ENCODE measurements around the gene POLR2I.
"Not testable (repeated sequence)": the region's sequence is repeated elsewhere in the genome, so short reads cannot be mapped to it uniquely, and the experiment has no call there.

Gene POLR2I

DNA sequence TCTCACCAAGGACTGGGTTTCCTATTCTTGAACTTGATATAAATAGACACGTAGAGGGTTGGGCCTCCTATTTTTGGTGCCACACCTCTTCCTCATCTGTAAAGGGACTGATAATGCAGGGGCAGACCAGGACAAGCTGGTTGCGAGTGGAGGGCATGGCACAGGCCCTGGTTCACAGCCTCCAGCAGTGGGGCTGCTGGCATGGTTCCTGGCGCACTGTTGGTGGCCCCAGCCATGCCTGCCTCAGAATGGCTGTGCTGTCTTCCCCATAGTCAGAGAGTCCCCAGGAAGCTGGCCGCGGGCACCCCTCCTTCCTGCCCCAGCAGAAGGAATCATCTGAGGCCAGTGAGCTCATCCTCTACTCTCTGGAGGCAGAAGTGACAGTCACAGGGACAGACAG is 14.2 kb downstream of the POLR2I start:
- DNase-seq (ENCODE audit: low spot score) = no peak

DNA sequence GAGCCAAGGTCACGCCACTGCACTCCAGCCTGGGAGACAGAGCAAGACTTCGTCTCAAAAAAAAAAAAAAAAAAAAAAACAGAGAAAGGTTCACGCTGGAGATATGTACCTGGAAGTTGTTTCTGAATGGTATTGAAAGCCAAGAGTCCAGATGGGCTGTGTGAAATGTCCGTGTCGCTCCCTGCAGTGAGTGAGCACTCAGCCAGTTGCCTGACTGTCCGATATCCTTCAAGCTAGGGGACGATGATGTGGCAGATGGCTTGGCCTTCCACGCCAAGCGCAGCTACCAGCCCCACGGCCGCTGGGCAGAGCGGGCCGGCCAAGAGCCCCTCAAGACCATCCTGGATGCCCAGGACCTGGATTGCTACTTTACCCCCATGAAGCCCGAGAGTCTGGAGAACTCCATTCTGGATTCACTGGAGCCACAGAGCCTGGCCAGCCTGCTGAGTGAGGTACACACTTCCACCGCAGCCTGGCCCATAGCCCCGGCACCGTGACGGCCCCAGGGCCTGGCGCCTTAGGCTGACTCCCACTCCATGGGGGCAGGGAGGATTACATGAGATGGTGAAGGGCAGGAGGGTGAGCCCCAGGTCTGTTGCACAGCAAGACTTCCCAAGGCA is 15.4 kb downstream of the POLR2I start:
- DNase-seq (ENCODE audit: low spot score) = no peak

DNA sequence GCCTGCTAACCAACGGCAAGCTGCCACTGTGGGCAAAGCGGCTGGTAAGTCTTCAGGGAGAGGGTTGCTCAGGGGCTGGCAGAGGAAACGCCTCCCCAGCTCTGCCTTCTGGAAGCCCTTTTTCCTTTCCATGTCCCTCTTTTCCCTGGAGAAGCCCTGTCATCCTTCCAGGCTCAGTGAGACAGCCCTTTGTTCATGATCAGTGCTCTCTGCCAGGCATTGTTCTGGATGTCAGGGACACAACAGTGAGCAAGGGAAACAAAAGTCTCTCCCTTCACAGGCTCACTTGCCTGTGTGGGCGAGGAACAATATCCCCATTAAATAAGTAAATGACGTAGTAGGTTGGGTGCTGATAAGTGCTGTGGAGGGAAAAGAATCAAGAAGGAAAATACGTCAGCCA is 17.6 kb downstream of the POLR2I start:
- no peak for DNase-seq (ENCODE audit: low spot score)

DNA sequence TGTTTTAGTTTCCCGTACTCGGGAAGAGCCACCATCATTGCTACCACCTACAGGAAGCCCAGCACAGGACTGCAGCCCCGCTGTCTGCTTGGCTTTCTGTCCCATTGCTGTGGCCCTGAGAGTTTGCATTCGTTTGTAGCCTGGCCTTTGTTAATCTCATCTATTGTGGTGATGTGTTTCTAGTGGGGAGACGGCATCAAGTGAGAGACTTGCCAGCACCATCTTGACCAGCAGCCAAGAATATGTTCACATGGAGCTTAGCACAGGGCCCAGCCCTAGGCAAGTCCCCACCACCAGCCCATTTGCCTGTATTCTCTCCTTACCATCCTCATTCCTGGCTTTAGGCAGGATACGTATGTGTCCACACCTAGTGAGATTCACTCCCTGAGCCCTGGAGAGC is 21.0 kb downstream of the POLR2I start:
- DNase-seq (ENCODE audit: low spot score) = no peak

DNA sequence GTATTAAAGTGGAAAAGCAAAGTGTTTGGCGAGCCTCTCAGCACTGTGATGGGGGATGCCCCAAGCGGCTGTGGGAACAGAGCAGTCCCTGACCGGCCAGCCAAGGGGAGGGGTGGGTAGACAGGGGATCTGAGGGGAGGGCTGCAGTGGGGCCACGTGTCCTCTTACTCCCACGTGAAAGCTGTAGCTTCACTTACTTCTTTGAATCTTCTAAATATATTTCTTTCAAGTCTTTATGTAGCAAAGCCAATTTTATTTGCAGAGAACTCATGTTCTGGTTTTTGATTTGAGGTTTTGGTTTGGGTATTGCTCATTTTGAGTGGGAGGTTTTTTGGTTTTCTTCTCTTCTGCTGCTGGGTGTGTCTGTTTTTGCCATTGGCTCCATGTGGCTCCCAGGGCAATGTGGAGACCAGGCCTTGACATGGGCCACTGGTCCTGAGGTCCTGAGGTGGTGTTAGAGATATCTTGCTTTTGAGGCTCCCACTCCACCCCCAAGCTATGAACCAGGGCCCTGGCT is 21.5 kb downstream of the POLR2I start:
- DNase-seq (ENCODE audit: low spot score) = no peak

DNA sequence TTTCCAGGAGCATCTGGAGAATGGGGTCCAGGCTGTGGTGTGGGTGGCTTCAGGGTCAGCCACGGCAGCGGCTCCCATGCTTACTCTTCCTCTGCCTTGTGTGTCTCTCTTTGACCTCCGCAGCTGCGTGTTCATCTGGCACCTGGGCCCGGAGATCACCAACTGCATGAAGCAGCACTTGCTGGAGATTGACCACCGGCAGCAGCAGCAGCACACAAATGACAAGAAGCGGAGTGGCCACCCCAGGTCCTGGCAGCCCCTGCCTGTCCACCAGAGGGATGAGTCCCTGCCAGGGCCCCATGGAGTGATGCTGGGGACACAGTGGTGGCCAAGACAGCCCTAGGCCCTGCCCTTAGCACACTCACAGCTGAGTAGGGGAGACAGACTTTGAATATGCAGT is 22.1 kb downstream of the POLR2I start:
- no peak for DNase-seq (ENCODE audit: low spot score)

DNA sequence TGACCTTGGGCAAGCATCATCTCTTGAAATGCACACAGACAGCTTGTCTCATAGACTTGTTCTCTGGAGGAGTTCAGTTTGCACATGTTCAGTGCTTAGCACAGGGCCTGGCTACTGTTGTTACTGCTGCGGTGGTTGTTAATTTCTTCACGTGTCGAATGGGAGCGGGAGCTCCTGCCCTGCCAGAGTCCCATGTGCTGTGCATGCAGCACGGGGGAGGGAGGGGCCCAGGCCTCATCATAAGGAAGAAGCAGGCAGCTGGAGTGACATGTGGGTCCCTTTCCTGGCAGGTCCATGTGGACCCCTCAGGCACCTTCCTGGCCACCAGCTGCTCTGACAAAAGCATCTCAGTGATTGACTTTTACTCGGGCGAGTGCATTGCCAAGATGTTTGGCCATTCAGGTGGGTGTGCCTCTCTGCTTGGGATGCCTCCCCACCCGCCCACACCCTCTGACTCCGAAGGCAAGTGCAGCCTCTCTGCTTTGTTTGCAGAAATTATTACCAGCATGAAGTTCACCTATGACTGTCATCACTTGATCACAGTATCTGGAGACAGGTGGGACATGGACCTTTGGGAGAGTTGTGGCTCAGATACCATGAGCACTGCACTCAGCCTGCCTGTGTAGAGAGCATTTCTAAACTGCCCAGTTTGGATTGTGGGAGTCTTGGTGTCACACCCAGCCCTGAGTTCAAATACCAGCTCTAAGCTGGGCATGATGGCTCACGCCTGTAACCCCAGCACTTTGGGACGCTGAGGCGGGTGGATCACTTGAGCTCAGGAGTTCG is 23.6 kb downstream of the POLR2I start:
- DNase-seq (ENCODE audit: low spot score) = no peak

DNA sequence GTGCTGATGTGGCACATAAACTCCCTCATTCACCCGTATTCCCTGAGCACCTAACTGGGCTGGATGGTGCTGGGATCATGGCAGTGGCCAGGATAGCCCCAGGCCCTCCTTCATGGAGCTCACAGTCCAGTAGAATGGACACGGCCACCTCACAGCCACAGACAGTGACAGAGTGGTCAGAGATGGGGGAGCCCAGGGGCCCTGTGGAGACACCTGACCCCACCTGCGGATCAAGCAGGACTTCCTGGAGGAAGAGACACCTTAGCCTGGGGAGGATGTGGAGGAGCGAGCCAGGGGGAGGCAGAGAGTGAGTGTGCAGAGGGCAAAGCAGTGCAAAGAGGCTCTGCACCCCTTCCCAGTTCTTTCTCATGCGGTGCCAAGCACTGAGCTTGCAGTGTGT is 24.8 kb downstream of the POLR2I start:
- no peak for DNase-seq (ENCODE audit: low spot score)

DNA sequence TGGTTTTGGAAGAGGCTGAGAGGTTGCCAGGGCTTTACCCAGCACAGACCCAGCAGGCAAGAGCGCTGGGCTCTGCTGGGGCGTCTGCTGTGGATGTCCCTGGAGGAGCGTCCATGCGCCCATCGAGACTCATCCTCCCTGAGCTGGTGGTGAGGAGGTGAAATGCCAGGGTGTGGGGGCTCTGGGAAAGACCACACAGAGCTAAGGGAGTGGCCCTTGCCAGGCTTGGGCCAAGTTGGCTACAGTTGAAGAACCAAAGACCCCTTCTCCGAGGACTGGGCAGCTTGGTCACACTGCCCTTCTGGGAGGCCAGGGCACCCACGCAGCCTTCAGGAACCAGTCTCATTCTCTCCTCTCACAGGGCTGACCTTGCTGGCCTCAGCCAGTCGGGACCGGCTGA is 28.3 kb downstream of the POLR2I start:
- DNase-seq (ENCODE audit: low spot score) = no peak

DNA sequence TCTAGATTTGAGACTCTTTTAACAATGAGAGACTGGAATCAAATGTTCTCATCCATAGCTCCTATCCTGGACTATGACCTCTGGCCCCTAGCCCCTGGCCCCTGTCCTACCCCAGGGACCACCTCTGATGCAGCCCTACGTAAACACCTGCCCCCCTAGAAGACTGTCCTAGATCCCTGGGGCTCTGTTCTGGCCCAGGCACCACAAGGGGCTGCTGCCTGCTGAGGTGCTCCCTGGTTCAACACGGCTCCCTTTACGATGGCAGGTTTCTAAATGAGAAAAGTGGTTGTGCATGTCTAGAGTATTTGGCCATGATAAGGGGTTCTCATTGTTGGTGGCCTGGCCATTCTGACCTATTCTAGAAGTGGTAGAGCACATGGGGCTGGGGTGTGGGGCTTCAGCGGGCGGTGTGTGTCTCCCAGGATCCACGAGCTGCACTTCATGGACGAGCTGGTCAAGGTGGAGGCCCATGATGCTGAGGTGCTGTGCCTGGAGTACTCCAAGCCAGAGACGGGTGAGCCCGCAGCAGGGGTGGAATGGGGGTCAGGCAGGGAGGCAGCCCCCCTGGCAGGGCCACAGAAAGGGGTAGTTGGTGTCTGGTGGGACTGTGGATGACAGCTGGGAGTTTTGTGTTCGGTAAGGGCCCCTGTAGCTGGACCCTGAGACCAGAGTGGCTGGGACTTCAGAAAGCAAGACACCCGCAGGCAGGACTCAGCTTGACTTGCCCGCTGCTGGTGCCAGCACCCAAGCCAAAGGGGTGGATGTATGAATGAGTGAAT is 30.3 kb downstream of the POLR2I start:
- no peak for DNase-seq (ENCODE audit: low spot score)

DNA sequence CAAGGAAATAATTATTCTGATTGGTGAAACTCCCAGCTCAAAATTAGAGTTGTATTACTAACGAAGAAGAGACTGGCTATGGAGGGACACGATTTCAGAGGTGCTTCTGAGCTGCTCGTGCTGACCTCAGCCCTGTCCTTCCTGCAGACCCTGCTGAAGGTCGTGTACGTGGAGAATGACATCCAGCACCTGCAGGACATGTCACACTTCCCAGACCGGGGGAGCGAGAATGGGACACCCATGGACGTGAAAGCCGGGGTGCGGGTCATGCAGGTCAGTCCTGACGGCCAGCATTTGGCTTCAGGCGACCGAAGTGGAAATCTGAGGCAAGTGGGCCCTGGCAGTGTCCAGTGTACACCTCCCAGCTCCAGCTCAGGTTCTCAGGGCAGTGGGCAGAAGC is 31.8 kb downstream of the POLR2I start:
- DNase-seq (ENCODE audit: low spot score) = no peak

DNA sequence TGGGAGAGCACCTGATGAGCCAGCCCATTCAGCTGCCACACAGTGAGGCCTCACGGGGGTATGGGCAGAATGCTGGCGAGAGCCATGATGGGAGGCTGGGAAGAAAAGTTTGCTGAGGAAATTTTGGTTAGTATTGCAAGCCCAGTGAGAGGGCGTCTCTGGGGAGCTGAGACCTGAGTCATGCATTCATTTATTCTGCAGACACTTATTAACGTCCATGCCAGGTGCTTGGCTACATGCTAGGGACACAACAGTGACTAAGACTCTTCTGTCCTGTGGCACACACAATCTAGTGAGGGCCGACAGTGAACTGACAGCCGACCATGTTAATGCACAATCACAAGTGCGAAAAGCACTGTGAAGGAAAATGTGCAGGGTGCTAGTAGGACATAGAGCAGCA is 32.8 kb downstream of the POLR2I start:
- no peak for DNase-seq (ENCODE audit: low spot score)

DNA sequence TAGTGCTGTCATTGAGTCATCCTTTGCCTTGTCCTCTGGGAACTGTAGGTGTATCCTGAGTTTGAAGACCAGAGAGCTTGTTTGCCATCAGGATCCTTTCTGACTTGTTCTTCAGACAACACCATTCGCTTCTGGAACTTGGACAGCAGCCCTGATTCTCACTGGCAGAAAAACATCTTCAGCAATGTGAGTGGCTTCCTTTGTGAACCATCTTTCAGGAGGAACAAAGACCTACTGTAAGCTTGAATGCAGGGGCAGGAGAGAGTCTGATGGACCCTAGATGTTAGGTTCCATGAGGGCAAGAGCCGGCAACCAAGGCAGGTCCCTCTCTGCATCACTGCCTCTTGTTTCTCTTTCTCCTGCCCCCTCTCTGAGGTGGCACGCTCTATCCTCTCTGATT is 33.3 kb downstream of the POLR2I start:
- DNase-seq (ENCODE audit: low spot score) = no peak

DNA sequence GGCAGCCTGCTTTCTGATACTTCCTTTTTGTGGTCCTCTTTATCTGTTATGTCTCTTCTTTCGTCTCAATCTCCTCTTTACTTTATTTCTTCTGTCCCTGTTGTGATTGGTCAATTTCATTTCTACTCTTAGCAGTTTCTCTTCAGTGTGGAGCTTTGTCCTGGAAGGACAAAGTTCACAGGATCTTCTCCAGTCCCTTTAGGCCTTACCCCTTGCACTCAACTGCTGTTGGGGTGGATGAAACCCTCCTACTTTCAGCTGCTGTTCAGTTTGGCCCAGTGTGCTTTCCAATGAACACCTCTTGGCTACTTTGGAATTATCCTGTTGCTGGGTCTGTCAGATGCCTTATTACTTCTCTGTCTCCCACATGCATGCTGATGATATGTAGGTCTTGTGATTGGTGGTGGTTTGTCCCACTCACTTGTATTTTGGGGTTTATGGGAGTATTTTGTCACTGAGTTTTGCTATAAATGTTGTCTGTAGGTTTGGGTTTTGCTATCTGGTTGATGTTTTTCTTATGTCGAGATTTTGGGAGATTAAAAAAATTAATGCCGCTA is 35.2 kb downstream of the POLR2I start:
- no peak for DNase-seq (ENCODE audit: low spot score)

DNA sequence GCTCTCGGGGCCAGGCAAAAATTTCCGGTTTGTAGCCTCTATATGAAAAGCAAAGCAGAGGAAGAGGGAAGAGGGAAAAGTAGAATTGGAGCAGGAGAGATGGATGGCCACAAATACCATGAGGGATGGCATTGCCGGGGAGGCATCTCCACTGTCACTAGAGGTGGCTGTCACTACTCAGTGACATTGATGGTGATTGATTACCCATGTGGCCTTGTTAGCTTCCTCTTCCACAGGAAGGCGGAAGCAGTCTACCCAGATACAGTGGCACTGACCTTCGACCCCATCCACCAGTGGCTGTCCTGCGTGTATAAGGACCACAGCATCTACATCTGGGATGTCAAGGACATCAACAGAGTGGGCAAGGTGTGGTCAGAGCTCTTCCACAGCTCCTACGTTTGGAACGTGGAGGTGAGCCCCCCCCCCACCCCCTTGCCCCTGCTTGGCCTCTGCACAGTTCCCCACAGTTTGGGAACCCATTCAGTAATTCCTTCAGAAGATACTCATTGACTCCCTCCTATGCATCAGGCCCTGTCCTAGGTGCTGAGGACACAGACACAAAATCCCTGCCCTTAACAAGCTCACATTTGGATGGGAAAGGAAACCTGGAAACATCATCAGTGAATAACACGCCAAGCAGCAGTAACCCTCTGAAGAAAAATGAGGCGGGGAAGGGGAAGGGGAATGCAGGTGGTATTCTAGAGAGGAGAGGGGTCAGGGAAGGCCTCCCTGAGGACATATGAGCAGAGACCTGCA is 41.4 kb downstream of the POLR2I start:
- no peak for DNase-seq (ENCODE audit: low spot score)

DNA sequence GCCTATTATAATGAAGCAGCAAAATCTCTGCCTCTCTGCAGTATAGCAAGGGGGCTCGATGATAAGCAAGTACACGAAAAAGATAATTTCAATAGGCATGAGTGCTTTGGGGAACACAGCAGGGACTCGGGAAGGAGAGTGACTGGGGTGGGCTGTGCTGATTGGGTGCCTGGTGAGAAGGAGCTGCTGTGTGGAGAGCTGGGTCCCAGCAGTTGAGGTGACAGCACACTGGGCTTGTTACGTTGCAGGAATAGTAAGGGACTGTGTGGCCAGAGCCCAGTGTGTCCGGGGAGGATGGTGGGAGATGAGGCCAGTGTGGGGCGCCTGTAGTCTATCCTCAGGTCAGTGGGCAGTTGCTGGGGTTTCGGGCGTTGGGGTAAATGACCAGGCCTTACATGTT is 42.6 kb downstream of the POLR2I start:
- DNase-seq (ENCODE audit: low spot score) = no peak

DNA sequence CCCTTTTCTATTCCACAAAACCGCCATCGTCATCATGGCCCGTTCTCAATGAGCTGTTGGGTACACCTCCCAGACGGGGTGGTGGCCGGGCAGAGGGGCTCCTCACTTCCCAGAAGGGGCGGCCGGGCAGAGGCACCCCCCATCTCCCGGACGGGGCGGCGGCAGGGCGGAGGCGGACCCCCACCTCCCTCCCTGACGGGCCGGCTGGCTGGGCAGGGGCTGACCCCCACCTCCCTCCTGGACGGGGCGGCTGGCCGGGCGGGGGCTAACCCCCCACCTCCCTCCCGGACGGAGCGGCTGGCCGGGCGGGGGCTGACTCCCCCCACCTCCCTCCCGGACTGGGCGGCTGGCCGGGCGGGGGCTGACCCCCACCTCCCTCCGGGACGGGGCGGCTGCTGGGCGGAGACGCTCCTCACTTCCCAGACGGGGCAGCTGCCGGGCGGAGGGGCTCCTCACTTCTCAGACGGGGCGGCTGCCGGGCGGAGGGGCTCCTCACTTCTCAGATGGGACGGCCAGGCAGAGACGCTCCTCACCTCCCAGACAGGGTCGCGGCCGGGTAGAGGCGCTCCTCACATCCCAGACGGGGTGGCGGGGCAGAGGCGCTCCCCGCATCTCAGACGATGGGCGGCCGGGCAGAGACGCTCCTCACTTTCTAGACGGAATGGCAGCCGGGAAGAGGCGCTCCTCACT is 45.7 kb downstream of the POLR2I start:
- DNase-seq (ENCODE audit: low spot score) = not testable (repeated sequence)

DNA sequence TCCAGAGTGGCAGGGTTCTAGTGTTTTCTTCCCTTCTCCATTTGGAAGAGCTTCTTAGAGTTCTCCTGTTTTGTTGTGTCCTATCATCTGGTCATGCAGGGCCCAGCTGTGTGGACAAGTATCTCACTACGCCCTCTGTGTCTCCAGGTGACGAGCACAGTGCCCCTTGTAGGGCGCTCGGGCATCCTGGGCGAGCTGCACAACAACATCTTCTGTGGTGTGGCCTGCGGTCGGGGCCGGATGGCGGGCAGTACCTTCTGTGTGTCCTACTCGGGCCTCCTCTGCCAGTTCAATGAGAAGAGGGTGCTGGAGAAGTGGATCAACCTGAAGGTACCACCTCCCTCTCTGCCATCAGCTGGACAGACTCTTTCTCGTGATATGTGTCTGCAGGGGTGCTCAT is 47.0 kb downstream of the POLR2I start:
- no peak for DNase-seq (ENCODE audit: low spot score)

DNA sequence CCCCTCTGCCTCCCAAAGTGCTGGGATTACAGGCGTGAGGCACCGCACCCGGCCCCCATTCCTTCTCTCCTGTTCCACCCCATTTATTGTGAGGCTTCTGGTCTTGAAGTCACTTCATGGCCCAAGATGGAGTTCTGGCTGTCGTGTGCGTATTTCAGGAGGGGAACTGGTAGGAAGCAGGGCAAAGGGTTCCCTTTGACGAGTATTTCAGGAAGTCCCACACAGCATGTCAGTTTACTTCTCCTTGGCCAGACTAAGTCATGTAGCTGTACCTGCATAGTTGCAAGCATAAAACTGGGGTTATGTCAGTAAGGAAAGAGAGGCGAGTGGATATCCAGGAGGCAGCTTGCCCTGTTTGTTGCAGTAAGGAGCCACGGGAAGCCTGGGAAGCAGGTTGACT is 49.8 kb downstream of the POLR2I start:
- no peak for DNase-seq (ENCODE audit: low spot score)

Measured in RKO (cell line).